AG04450 (cell line): ENCODE data around the gene RGS7. TPM values are rescaled to one million over a fixed set of nuclear protein-coding genes. Genes with fewer than 3 reads are reported as not detected.

ENCODE experiments used
- CTCF ChIA-PET: fragments of 300-600, 350-600 bp; formaldehyde crosslinking; extraction: SDS; loops from one replicate; lab custom pipeline; 2022; ENCODE audit warnings: antibody characterized with exemption, inconsistent platforms; lab: Charles Lee
- POLR2A ChIA-PET: fragments of 350-600 bp; formaldehyde crosslinking; extraction: SDS; loops from one replicate; lab custom pipeline; 2021; ENCODE audit warnings: antibody characterized with exemption, inconsistent platforms; lab: Yijun Ruan, JAX
- DNase-seq: peaks from one replicate; pipeline ENCODE4 v3.0.0-alpha.2; 2011; ENCODE audit warnings: low read depth, low spot score
- H3K27ac ChIP-seq: one replicate; pipeline ENCODE4 v1.5.1; 2012; ENCODE audit warnings: low read depth, low read length, control low read depth
- H3K27me3 ChIP-seq: one replicate; pipeline ENCODE4 v1.6.0; 2012; ENCODE audit warnings: low read length; ENCODE audit not compliant: control insufficient read depth, insufficient read depth
- H3K4me3 ChIP-seq: 2 replicates; pipeline ENCODE4 v1.5.1; 2011; ENCODE audit warnings: mild to moderate bottlenecking, low read depth, low read length, control low read depth
- H3K9me3 ChIP-seq: 2 replicates; pipeline ENCODE4 v1.5.1; 2012; ENCODE audit warnings: low read length; ENCODE audit not compliant: control insufficient read depth, insufficient read depth
- polyA plus RNA-seq: library from polyadenylated mRNA; depleted of rRNA; stranded (reverse); fragments of >200 nt; gene quantifications from 2 replicates; pipeline ENCODE4 v1.2.3, GENCODE V29; 2011
- TF ChIP-seq, protein P1 (sequence below): IDR thresholded peaks from 2 replicates; pipeline ENCODE4 v1.5.1; 2011; ENCODE audit warnings: low read depth, low read length, control low read depth, inconsistent platforms

RGS7 gene
- polyA plus RNA-seq, 1 experiment: 0.29 TPM

DNA sequence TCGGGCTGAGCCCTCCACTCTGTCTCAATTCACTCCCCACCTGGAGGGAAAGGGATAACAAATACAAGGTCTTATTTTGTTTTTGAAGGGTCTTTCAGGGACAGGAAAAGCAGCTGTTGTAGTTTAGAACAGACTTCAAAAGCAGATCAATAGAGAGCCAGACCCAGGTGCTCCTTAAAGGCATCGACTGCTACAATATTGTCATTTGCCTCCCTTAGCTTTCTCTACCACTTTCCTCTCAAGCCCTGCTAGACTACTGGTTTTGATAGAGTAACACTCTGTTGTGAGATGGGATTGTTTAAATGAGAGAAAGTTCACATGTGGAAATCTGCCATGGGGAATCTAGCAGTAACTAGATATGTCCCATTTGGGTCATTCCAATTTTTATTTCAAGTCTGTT, 24.0 kb downstream of the RGS7 start:
- TF ChIP-seq, protein P1, sequence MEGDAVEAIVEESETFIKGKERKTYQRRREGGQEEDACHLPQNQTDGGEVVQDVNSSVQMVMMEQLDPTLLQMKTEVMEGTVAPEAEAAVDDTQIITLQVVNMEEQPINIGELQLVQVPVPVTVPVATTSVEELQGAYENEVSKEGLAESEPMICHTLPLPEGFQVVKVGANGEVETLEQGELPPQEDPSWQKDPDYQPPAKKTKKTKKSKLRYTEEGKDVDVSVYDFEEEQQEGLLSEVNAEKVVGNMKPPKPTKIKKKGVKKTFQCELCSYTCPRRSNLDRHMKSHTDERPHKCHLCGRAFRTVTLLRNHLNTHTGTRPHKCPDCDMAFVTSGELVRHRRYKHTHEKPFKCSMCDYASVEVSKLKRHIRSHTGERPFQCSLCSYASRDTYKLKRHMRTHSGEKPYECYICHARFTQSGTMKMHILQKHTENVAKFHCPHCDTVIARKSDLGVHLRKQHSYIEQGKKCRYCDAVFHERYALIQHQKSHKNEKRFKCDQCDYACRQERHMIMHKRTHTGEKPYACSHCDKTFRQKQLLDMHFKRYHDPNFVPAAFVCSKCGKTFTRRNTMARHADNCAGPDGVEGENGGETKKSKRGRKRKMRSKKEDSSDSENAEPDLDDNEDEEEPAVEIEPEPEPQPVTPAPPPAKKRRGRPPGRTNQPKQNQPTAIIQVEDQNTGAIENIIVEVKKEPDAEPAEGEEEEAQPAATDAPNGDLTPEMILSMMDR: no peak
- Histone ChIP-seq H3K27ac (no peak overlapping the region), H3K27me3 (no peaks in the 10 kb centered on the region), H3K4me3 (no peak overlapping the region), H3K9me3 (peaks cover 2% of the 10 kb centered on the region; the same call in 1 of the 2 replicates)
- POLR2A ChIA-PET: no interaction called here
- CTCF ChIA-PET: no interaction called here
- DNase-seq: no peak

DNA sequence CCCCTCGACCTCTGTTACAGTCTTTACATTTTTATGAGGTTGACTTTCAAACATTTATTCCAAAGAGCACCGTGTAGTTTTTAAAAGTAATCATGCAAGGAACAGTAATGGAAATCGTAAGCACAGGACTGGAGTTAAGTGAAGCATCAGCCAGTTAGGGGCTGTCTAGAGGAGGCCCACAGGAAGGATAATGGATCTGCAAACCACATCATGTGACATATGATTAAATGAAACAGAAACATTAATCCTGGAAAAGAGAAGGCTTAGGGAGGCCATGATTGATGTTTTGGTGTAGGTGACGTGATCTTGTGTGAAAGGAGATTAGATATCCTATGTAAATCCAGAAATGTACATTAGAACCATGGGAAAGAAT, 25.0 kb downstream of the RGS7 start:
- DNase-seq: no peak
- Histone ChIP-seq H3K4me3 (no peak overlapping the region), H3K27me3 (no peaks in the 10 kb centered on the region), H3K9me3 (peaks cover 2% of the 10 kb centered on the region; the same call in 1 of the 2 replicates), H3K27ac (no peak overlapping the region)
- ChIA-PET CTCF (no interaction called here), POLR2A (no interaction called here)
- TF ChIP-seq, protein P1: no peak

DNA sequence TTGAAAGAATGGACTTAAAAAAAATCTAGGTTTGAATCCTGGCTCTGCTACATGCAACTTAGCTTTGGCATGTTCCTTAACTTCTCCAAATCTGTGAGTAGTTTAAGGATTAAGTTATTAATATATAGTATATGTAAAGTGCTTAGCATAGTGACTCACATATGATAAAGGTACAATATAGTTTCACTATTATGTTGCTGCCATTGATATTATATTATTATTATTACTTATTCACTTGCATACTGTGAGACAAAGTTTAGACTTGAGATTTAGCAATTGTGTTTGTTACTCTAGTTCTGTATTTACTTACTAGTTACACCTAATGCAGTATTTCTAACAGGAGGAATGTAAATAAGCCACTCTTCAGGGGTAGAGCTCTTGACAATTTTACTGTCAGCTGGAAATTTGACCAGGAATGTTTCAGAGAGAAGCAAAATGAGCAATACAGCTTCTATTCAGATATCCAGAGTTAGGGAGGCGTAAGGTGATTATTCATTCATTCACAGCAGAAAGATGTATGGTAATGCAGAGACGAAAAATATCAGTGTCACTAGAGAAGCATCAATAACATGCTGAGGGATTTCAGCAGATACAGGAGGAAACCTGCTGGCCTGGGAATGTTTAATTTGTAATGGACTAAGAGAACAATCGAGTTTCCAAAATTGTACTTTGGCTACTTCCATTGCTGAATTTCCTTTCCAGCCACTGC, 25.5 kb downstream of the RGS7 start:
- Histone ChIP-seq H3K4me3 (no peak overlapping the region), H3K9me3 (peaks cover 2% of the 10 kb centered on the region; the same call in 1 of the 2 replicates), H3K27me3 (no peaks in the 10 kb centered on the region), H3K27ac (no peak overlapping the region)
- CTCF ChIA-PET: no interaction called here
- no peak for DNase-seq
- POLR2A ChIA-PET: no interaction called here
- TF ChIP-seq, protein P1: no peak

DNA sequence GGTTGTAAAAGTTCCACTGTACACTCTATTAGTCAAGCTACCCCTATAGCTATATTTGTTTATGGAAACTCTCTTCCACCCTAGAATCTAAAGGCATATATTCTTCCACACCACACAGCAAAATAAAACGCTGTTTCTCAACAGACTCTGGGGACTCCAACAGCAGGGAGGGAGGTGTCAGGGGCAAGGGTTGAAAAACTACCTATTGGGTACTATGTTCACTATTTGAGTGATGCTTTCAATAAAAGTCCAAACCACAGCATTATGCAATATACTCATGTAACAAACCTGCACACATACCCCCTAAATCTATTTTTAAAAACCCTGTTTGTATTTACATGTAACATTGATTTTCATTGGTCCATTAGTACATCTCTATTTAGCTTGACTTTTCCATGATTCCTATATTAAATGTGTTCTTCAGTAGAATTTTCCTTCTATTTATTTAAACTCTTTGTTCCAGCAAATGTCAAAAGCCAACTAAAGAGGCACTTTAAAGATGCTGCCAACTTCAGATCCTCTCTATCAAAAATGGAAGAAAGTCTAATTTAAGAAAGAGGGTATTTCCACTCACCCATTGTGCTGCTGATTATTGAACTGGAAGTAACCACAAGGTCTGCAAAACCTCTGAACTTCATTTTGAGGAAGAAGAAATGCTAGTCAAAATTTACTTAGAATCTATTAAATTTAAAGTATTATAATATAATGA, 26.2 kb downstream of the RGS7 start:
- TF ChIP-seq, protein P1: no peak
- POLR2A ChIA-PET: no interaction called here
- no peak overlapping the region for H3K27ac ChIP-seq
- no peaks in the 10 kb centered on the region for H3K27me3 ChIP-seq
- no peak overlapping the region for H3K4me3 ChIP-seq
- peaks cover 2% of the 10 kb centered on the region; the same call in 1 of the 2 replicates for H3K9me3 ChIP-seq
- no peak for DNase-seq
- CTCF ChIA-PET: no interaction called here

DNA sequence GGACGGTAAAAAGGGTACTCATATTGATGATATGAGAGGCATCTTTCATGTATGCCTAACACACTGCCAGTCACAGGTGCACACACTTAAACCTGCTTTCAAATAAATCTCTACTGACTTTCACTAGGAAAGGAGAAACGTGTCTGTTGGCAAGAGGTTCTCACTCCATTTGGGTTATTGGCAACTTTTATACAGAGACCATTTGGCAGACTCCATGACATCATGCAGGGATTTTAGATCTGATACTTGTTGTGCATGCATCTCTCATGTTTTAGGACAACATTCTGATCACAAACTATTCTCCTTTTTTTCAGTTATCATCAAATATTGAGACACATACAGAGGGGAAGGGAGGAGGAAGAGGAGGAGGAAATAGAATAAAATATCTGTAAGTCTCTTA, 31.5 kb downstream of the RGS7 start:
- H3K9me3 ChIP-seq: peaks cover 2% of the 10 kb centered on the region; the same call in 1 of the 2 replicates
- no peak overlapping the region for H3K4me3 ChIP-seq
- DNase-seq: no peak
- H3K27ac ChIP-seq: no peak overlapping the region
- ChIA-PET POLR2A (no interaction called here), CTCF (no interaction called here)
- no peaks in the 10 kb centered on the region for H3K27me3 ChIP-seq
- TF ChIP-seq, protein P1: no peak
